Activated naive CD4-positive, alpha-beta T cell treated with Interleukin-2 at 50 U/mL for 16 hours (primary cell): ENCODE results near the gene DGKD.

Source experiments
- DNase-seq: peaks from one replicate; pipeline ENCODE4 v3.0.0-alpha.2; 2020

DGKD gene

GRCh38 chr2:233447506-233448219 lies 93.4 kb downstream of the DGKD start:
- DNase-seq: no peak

DNA sequence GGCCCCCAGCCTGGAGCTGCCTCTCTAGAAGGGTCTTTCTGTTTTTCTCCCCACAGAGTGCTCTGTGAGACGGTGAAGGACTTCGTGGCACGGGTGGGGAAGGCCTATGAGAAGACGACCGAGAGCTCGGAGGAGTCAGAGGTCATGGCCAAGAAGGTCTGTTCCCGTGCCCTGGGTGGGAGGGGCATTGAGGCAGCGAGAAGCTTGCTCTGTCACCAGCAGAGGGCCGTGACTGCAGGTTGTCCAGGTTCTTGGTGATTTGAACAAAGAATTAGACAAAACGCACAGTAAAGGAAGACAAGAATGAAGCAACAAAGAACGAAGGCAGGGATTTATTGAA lies 93.9 kb downstream of the DGKD start:
- DNase-seq: no peak

DNA sequence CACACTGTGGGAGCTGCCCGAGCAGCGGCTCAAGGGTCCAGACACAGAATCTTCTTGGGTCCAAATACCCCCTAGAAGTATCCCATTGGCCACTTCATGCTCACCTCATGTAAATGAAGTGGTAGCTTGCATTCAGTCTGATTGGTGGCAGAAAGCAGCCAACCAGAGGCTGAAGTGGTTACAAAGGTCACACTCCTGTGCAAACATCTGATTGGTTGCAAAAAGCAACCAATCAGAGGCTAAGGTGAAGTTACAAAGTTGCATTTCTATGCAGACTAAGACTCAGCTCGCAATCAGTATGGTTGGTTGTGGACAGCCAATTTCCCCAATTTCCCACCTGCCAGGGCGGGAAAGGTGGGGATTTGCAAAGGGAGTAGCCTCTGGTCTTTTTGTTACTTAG lies 94.3 kb downstream of the DGKD start:
- no peak for DNase-seq

GRCh38 chr2:233449081-233449901 lies 95.0 kb downstream of the DGKD start:
- no peak for DNase-seq

- no peak for DNase-seq
These were observed 95.9 kb downstream of the DGKD start for GRCh38 chr2:233449921-233450863.

- DNase-seq: no peak
These were observed 96.7 kb downstream of the DGKD start for GRCh38 chr2:233450864-233451575.

DNA sequence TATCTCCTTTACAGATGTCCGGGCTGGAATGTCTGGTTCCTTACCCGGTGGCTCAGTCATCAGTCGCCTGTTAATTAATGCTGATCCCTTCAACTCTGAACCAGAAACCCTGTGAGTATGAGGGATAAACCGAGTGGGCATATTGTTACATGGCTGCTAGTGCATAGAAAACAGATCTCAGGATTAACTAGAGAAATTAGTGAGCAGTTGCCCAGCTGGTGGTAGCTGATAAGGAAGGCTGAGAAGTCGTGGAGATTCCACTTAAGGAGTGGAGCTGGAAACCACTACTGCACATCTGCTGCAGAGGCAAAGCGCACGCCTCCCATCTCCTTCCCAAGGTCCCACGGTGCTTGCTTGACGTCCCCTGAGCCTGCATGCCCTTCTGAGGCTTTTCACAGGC lies 97.7 kb downstream of the DGKD start:
- no peak for DNase-seq

DNA sequence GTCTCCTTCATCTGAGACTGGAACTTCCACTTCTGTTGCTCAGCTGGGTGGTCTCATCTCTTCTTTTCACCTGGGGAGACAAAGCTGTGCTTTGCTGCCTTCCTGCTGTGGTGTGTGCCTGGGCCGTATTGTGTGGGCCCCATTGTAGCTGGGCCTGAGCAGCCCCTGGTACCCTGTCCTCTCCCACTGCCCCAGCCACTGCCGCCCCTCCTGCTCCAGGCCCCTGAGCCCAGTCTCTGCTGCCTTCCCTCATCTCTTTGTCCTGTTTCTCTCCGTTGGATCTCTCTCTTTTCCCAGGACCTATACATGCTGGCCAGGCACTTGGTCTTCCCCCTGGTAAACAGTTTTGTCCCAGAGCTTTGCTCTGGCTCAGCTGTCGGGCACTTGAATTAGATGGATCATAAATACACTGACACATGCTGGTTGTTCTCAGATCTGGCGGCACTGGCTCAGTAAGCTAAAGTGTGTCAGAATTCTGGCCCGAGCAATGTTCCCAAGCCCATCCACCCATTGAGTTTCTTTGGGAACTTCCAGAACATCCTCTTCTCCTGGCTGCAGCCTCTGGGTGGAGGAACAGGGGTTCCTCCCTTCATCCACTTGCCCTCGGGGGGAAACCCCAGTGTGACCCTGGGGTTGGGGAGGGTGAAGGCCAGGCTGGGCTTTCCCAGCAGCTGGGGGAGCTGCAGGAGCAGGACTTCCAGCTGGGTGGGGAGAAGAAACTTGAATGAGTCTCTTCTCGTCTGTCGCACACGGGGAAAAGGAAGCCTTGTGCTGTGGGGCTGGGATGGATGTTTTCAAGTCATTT lies 99.0 kb downstream of the DGKD start:
- DNase-seq: no peak

DNA sequence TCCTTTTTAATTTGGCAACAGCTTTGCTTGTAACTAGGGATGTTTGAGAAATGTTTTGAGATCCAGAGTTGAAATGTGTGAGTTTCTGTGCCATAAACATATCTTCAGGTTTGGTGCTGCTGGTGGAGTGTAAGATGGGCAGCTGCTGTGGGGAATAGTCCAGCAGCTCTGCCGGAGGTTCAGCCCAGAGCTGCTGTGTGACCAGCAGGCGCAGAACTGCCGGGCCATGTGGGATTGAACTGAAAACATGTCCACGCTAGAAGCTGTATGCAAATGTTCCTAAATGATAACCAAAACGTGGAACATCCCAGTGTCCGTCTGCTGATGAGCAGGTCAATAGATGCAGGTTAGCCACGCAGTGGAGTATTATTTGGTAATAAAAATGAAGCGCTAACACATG lies 99.6 kb downstream of the DGKD start:
- DNase-seq: no peak

DNA sequence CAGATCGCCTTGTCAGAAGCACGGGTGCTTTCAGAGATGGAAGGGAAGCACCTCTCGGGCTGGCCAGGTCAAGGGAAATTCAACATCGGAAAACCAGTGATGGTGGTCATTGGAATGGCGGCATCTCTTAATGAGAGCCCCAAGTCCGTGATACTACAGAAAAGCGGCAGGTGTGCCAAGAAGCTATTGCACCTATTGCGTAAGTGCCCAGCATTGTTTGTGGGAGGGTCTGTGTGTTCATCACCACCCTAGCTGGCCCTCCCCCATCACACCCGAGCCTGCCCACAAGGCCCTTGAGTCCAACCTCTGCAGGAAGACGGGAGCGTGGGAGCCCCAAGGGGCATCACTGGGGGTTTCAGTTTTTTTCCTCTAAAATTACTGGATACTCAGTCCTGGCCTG lies 100.7 kb downstream of the DGKD start:
- no peak for DNase-seq

DNA sequence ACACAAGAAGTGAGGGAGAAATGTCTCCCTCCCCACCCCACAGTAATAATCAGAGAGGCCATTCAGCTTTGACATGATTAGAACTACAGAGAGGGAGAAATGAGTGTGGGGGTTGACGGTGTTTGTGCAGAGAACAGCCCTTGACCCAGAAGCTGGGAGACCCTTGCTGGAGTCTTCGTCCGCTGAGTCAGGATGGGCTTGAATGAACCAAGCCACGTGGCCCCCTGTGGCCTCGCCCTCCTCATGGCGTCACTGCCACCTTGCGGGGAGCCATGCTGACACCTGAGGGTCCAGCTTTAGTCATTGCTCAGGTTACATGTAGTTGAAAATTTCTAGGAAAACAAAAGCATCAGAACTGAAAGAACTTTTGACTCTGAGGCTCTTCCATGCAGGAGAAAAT lies 101.2 kb downstream of the DGKD start:
- DNase-seq: no peak

DNA sequence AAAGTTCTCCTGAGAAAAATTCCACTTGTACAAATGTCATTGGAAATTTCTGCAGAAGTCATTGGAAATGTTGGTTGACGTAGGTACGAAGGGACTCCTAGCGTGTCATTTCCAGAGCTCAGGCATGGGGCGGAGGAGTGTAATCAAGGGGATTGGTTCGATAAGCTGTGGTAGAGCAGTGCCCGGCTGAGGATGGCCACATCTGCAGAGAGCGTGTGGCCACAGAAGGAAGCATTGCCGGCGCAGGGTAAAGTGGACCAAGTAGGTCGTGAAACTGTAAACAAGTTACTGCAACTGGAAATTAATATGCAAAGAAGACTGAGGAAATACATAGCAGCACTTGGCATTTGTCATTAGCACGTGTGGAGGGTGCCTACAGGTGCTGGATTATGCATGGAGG lies 101.8 kb downstream of the DGKD start:
- DNase-seq: no peak

DNA sequence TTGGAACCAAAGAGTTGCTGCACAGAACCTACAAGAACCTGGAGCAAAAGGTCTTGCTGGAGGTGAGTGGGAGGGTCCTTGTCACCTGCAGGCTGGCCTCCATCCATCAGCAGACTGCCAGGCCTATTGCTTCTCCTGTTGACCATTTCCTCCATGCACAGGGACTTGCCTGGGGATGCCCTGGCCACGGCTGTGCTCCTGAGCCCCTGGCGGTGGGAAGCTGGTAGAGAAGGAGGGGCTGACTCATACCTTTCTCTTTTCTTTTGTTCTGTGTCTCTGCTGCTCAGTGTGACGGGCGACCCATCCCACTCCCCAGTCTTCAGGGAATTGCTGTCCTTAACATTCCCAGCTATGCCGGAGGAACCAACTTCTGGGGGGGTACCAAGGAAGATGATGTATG lies 102.6 kb downstream of the DGKD start:
- DNase-seq: no peak

- no peak for DNase-seq
These were observed 103.1 kb downstream of the DGKD start for GRCh38 chr2:233457356-233457755.

- no peak for DNase-seq
These were observed 103.8 kb downstream of the DGKD start for GRCh38 chr2:233458031-233458610.

GRCh38 chr2:233458826-233459225 lies 104.5 kb downstream of the DGKD start:
- no peak for DNase-seq

DNA sequence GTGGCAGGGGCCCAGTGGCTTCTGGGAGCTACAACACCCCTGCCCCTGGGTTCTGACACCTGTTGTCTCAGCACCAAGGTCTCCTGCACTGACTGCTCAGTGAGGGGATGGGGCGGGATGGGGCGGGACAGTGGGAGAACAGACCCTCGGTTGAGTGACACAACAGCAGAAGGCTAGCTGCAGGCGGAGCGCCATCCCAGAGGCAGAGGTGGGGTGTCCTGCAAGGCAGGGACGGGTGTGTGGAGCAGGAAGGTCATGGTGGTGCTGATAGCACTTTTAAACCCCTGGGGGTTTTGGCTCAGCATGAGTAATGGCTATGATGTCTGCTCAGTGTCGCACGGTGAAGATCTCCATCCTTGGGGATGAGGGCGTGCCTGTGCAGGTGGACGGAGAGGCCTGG lies 105.1 kb downstream of the DGKD start:
- no peak for DNase-seq

- DNase-seq: no peak
These were observed 106.6 kb downstream of the DGKD start for GRCh38 chr2:233460726-233461441.

GRCh38 chr2:233461481-233461891 lies 107.2 kb downstream of the DGKD start:
- no peak for DNase-seq

- DNase-seq: no peak
These were observed 108.0 kb downstream of the DGKD start for GRCh38 chr2:233462202-233462785.
